Astrocyte (in vitro differentiated cells and primary cell): ENCODE measurements around the gene FBXW8. TPM values are rescaled to one million over a fixed set of nuclear protein-coding genes. Genes with fewer than 3 reads are reported as not detected.

Experiments used
- DNase-seq: peaks from one replicate; pipeline ENCODE4 v3.0.0-alpha.2; 2010; ENCODE audit warnings: low read depth
- FAIRE-seq: peaks from 2 replicates; lab custom pipeline; 2011; peaks lifted over from hg19 to GRCh38; lab: Jason Lieb, UNC
- H2AFZ ChIP-seq: 2 replicates; pipeline ENCODE4 v1.6.0; 2012; ENCODE audit warnings: low read depth, low read length, inconsistent platforms
- H3K27ac ChIP-seq: 2 replicates; pipeline ENCODE4 v1.5.1; 2011; ENCODE audit warnings: low read depth, low read length, inconsistent platforms
- H3K27me3 ChIP-seq: 2 replicates; pipeline ENCODE4 v1.6.0; 2011; ENCODE audit warnings: low read length, inconsistent platforms; ENCODE audit not compliant: insufficient read depth
- H3K36me3 ChIP-seq: 2 replicates; pipeline ENCODE4 v1.5.1; 2011; ENCODE audit warnings: low read length, inconsistent platforms; ENCODE audit not compliant: insufficient read depth
- H3K4me1 ChIP-seq: 2 replicates; pipeline ENCODE4 v1.5.1; 2011; ENCODE audit warnings: low read length, inconsistent platforms; ENCODE audit not compliant: insufficient read depth
- H3K4me2 ChIP-seq: 2 replicates; pipeline ENCODE4 v1.6.0; 2012; ENCODE audit warnings: low read length, inconsistent platforms
- H3K4me3 ChIP-seq: 2 replicates; pipeline ENCODE4 v1.5.1; 2011; ENCODE audit warnings: low read depth, mild to moderate bottlenecking, low read length, inconsistent platforms; ENCODE audit not compliant: insufficient read depth
- H3K79me2 ChIP-seq: 2 replicates; pipeline ENCODE4 v1.6.0; 2012; ENCODE audit warnings: mild to moderate bottlenecking, low read length, inconsistent platforms; ENCODE audit not compliant: insufficient read depth
- H3K9ac ChIP-seq: 2 replicates; pipeline ENCODE4 v1.6.0; 2012; ENCODE audit warnings: mild to moderate bottlenecking, low read length, inconsistent platforms
- H3K9me3 ChIP-seq: 2 replicates; pipeline ENCODE4 v1.5.1; 2012; ENCODE audit warnings: low read depth, mild to moderate bottlenecking, low read length, inconsistent platforms; ENCODE audit not compliant: insufficient read depth
- H4K20me1 ChIP-seq: 2 replicates; pipeline ENCODE4 v1.6.0; 2012; ENCODE audit warnings: low read length, inconsistent platforms; ENCODE audit not compliant: insufficient read depth
- H3K27ac Mint-ChIP-seq: one replicate; pipeline ENCODE4 v1.8.0; 2021; ENCODE audit warnings: mild to moderate bottlenecking, mixed read lengths; ENCODE audit not compliant: unreplicated experiment
- H3K27me3 Mint-ChIP-seq: one replicate; pipeline ENCODE4 v1.8.0; 2021; ENCODE audit warnings: low read depth, mixed read lengths; ENCODE audit not compliant: unreplicated experiment
- H3K36me3 Mint-ChIP-seq: one replicate; pipeline ENCODE4 v1.8.0; 2021; ENCODE audit warnings: low read depth, mixed read lengths; ENCODE audit not compliant: unreplicated experiment
- H3K4me1 Mint-ChIP-seq: one replicate; pipeline ENCODE4 v1.8.0; 2021; ENCODE audit warnings: low read depth, mixed read lengths; ENCODE audit not compliant: unreplicated experiment
- H3K4me3 Mint-ChIP-seq: one replicate; pipeline ENCODE4 v1.8.0; 2021; ENCODE audit warnings: mild to moderate bottlenecking, moderate library complexity, mixed read lengths; ENCODE audit not compliant: unreplicated experiment
- H3K9me3 Mint-ChIP-seq: one replicate; pipeline ENCODE4 v1.8.0; 2021; ENCODE audit warnings: mild to moderate bottlenecking, mixed read lengths; ENCODE audit not compliant: unreplicated experiment
- CTCF ChIP-seq: IDR thresholded peaks from 2 replicates; pipeline ENCODE4 v1.5.1; 2011; ENCODE audit warnings: low read depth, mild to moderate bottlenecking, inconsistent platforms, low read length, moderate library complexity; ENCODE audit not compliant: insufficient read depth
- EZH2 ChIP-seq: IDR thresholded peaks from 2 replicates; pipeline ENCODE4 v1.6.1; 2012; ENCODE audit warnings: mild to moderate bottlenecking, low read length, inconsistent platforms; ENCODE audit not compliant: insufficient read depth
- total RNA-seq: library from RNA; stranded (reverse); gene quantifications from 2 replicates; pipeline ENCODE4 v1.2.1, GENCODE V29; 2021

Gene FBXW8
- total RNA-seq, 1 donor from 2014 or later, result 26.4 TPM

GRCh38 chr12:117015811-117016210 lies 105.1 kb downstream of the FBXW8 start:
- no peak for TF ChIP-seq CTCF
- no peak for TF ChIP-seq EZH2
- H3K27ac Mint-ChIP-seq, result no peak overlapping the region
- Histone ChIP-seq H3K4me3 (no peak overlapping the region), H3K4me2 (no peak overlapping the region), H4K20me1 (peaks cover 19% of the 10 kb centered on the region), H3K4me1 (no peaks in the 10 kb centered on the region), H3K9me3 (no peaks in the 10 kb centered on the region), H3K9ac (no peak overlapping the region), H3K79me2 (no peaks in the 10 kb centered on the region), H3K36me3 (peaks cover 23% of the 10 kb centered on the region), H2AFZ (no peak overlapping the region), H3K27me3 (no peaks in the 10 kb centered on the region), H3K27ac (no peak overlapping the region)
- no peaks in the 10 kb centered on the region for H3K27me3 Mint-ChIP-seq
- H3K4me3 Mint-ChIP-seq, result no peak overlapping the region
- FAIRE-seq (no peak), DNase-seq (no peak)
- H3K9me3 Mint-ChIP-seq, result no peaks in the 10 kb centered on the region
- H3K36me3 Mint-ChIP-seq, result peaks cover 28% of the 10 kb centered on the region
- H3K4me1 Mint-ChIP-seq, result peaks cover 24% of the 10 kb centered on the region

- no peak overlapping the region for H3K27ac ChIP-seq
- H2AFZ ChIP-seq, result no peak overlapping the region
- no peaks in the 10 kb centered on the region for H3K27me3 Mint-ChIP-seq
- H3K4me3 ChIP-seq, result no peak overlapping the region
- no peaks in the 10 kb centered on the region for H3K27me3 ChIP-seq
- no peaks in the 10 kb centered on the region for H3K9me3 ChIP-seq
- H3K9ac ChIP-seq, result no peak overlapping the region
- no peak overlapping the region for H3K4me3 Mint-ChIP-seq
- no peak for DNase-seq
- no peaks in the 10 kb centered on the region for H3K4me1 ChIP-seq
- H3K79me2 ChIP-seq, result no peaks in the 10 kb centered on the region
- peaks cover 24% of the 10 kb centered on the region for H3K36me3 Mint-ChIP-seq
- FAIRE-seq, result no peak
- peaks cover 34% of the 10 kb centered on the region for H4K20me1 ChIP-seq
- peaks cover 21% of the 10 kb centered on the region for H3K36me3 ChIP-seq
- no peak for TF ChIP-seq EZH2
- no peak for TF ChIP-seq CTCF
- H3K9me3 Mint-ChIP-seq, result no peaks in the 10 kb centered on the region
- H3K4me2 ChIP-seq, result no peak overlapping the region
- H3K27ac Mint-ChIP-seq, result no peak overlapping the region
- H3K4me1 Mint-ChIP-seq, result peaks cover 19% of the 10 kb centered on the region
Observed at GRCh38 chr12:117017807-117018206, 107.1 kb downstream of the FBXW8 start.

GRCh38 chr12:117018276-117018675 lies 107.5 kb downstream of the FBXW8 start:
- Mint-ChIP-seq H3K27ac (no peak overlapping the region), H3K27me3 (no peaks in the 10 kb centered on the region), H3K36me3 (peaks cover 21% of the 10 kb centered on the region), H3K4me3 (no peak overlapping the region), H3K4me1 (peaks cover 15% of the 10 kb centered on the region), H3K9me3 (no peaks in the 10 kb centered on the region)
- TF ChIP-seq CTCF, result no peak
- TF ChIP-seq EZH2, result no peak
- no peaks in the 10 kb centered on the region for H3K4me1 ChIP-seq
- H3K36me3 ChIP-seq, result peaks cover 19% of the 10 kb centered on the region
- H3K9ac ChIP-seq, result no peak overlapping the region
- FAIRE-seq (no peak), DNase-seq (no peak)
- H3K4me3 ChIP-seq, result no peak overlapping the region
- no peaks in the 10 kb centered on the region for H3K27me3 ChIP-seq
- no peaks in the 10 kb centered on the region for H3K9me3 ChIP-seq
- no peak overlapping the region for H2AFZ ChIP-seq
- H3K4me2 ChIP-seq, result no peak overlapping the region
- no peak overlapping the region for H3K27ac ChIP-seq
- peaks cover 36% of the 10 kb centered on the region for H4K20me1 ChIP-seq
- H3K79me2 ChIP-seq, result no peaks in the 10 kb centered on the region
